Stimulated activated CD8-positive, alpha-beta memory T cell treated with anti-CD3 and anti-CD28 coated beads, Interleukin-15, amount 100 ng/mL, for 1 hour (primary cell): ENCODE results near the gene MAPKAPK5.
"Not testable (repeated sequence)": the region's sequence is repeated elsewhere in the genome, so short reads cannot be mapped to it uniquely, and the experiment has no call there.

ENCODE experiments used
- DNase-seq: peaks from one replicate; pipeline ENCODE4 v3.0.0-alpha.2; 2020; ENCODE audit warnings: low read depth

The MAPKAPK5 gene

GRCh38 chr12:111886662-111887545 lies 44.9 kb downstream of the MAPKAPK5 start:
- DNase-seq, result no peak

DNA sequence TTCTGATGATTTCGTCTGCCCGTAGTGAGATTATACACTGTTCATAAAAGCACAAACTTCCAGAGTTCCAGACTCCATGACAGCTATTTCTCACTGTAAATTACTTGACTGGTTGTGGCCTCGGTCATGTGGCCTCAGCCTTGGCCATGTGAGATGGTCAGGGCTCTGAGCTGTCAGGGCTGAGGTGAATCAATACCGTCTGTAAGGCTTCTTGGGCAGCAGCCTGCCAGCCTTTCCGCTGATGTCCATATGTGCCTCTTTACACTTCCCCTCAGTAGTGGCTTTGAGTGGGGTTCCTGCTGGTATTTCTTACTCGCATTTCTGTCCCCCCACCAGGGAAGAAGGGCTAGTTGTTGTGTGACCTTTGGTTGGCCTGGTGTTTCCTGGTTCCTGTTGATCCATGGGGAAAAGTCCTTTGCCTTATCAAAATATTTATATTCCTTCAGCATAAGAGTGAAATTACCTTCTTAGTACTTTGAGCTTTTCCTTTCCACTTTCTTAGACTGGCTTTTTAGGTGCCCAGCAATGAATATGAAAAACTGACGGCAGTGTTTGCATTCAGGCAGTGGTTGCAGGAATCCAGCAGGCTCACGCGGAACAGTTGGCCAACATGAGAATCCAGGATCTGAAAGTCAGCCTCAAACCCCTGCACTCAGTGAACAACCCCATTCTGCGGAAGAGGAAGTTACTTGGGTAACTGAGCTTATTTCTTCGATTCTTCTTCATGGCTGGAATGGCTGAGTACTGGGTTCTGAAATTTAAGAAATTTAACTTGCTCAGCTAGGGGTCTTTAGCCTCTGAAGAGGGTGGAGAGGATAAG lies 46.1 kb downstream of the MAPKAPK5 start:
- DNase-seq, result no peak

- no peak for DNase-seq
Measured at GRCh38 chr12:111893287-111893686, 51.3 kb downstream of the MAPKAPK5 start.

DNA sequence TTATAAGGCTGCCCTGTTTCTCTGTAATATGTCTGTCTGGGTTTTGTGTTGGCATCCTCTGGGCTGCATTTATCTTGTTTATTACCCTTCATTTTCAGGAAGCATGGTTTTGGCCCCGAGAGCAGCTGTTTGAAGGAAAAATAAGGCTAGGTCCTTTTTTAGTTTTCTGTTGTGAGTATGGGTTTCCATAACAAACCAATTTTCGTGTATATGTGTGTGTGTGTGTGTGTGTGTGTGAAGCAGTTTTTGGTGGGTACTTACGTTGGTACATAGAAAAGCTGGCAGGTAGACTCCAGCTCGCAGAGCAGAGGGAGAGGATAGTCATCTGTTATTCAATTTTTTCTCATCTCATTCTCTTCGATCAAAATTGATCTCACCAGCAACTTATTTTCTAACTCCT lies 52.5 kb downstream of the MAPKAPK5 start:
- no peak for DNase-seq

GRCh38 chr12:111901182-111901581 lies 59.2 kb downstream of the MAPKAPK5 start:
- no peak for DNase-seq

DNA sequence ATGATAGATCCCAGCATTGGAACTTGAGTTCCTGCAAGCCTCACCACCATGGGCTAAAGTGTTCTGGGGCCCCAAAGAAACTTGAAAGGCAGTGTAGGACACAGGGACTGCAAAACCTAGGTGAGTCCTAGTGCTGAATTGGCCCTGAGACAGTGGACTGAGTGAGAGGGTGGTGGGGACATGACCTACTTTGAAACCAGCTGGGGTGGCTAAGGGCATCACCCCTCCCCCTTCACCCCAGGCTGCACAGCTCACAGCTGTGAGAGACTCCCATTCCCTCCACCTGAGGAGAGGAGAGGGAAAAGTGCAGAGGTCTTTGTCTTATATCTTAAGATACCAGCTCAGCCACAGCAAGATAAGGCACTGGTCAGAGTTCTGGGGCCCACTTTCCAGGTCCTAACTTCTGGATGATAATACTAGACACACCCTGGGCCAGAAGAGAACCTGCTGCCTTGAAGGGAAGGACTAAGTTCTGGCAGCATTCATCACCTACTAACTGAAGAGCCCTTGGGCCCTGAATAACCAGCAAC lies 62.5 kb downstream of the MAPKAPK5 start:
- DNase-seq, result no peak

DNA sequence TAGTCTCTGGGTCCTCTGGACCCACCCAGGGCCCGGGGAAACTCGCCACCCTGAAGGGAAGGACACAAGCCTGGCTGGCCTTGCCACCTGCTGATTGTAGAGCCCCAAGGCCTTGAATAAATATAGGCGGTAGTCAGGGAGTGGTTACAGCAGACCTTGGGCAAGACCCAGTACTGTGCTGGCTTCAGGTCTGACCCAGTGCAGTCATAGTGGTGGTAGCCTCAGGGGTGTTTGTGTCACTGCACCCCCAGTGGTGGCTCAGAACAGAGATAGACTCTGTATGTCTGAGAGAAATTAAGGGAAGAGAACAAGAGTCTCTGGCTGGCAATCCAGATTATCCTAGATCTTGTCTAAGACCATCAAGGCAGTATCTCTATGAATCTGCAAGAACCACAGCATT lies 63.5 kb downstream of the MAPKAPK5 start:
- no peak for DNase-seq

GRCh38 chr12:111907740-111908139 lies 65.7 kb downstream of the MAPKAPK5 start:
- DNase-seq, result no peak

DNA sequence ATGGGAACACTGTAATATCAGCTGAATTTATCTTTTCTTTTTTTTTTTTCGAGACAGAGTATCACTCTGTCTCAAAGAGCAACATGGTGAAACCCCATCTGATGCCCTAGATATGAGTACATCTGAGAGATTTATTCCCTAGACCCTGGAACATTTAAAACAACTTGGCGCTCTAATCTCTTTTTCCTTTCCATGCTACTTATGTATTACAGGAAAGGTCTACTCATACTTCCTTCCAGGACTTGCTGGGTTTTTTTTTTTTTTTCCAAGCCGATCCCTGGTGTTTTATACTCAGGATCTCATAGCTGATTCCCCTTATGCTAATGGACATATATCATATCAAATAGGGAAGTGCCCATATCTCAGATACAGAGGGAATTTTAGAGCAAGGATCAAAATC lies 83.1 kb downstream of the MAPKAPK5 start:
- DNase-seq, result no peak

- no peak for DNase-seq
Measured at GRCh38 chr12:111926631-111927030, 84.6 kb downstream of the MAPKAPK5 start.

DNA sequence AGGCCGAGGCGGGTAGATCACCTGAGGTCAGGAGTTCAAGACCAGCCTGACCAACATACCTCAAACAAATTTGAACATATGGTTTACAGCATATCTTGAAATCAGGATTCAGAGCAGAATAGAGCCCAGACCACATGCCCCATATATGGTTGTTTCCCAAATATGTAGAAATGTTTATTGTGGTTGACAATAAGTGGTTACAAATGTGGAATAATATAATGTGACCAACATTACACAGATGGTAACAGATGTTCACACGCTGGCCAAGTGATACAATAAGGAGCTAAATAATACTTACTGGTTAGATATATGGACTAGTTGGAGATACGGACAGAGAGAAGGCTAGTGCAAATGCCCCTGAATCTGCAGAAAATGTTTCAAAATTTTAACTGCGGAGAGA lies 85.3 kb downstream of the MAPKAPK5 start:
- no peak for DNase-seq

DNA sequence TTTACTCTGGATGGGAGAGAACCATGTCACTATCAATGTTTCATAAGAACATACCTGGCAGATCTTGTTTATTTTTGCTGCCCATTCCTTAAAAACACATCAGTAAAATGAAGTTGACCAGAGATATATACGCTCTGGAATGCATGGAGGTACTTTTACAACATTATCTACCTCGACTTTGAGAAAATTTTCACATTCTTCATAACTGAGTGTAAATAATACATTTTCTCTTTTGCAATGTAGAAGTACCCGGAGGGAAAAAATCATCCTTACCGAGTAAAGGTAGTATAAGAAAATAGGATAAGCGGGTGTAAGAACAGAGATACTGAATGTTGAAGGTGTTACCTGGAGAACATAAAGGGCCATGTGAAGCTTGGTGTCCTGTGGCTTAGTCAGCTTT lies 90.2 kb downstream of the MAPKAPK5 start:
- DNase-seq, result no peak

DNA sequence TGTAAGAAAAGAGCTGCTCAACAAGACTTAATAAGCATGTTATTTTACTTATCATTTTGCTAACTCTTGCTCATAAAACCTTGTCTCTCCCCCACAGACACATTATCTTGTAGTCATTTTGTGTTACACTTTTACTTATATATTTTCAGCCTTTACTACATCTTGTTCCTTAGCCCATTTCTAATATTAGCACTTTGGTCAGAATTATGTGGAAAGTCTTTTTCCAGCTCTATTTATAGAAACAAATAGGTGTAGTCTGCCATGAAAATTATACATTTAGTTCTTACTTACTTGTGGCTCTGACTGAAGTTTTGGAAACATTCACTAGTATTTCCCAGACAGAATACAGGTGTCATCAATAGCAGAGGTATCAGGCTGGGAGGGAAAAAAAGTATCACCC lies 94.8 kb downstream of the MAPKAPK5 start:
- no peak for DNase-seq

- DNase-seq, result no peak
Measured at GRCh38 chr12:111937429-111937828, 95.4 kb downstream of the MAPKAPK5 start.

- no peak for DNase-seq
Measured at GRCh38 chr12:111942557-111942956, 100.5 kb downstream of the MAPKAPK5 start.

GRCh38 chr12:111943929-111944328 lies 101.9 kb downstream of the MAPKAPK5 start:
- no peak for DNase-seq

DNA sequence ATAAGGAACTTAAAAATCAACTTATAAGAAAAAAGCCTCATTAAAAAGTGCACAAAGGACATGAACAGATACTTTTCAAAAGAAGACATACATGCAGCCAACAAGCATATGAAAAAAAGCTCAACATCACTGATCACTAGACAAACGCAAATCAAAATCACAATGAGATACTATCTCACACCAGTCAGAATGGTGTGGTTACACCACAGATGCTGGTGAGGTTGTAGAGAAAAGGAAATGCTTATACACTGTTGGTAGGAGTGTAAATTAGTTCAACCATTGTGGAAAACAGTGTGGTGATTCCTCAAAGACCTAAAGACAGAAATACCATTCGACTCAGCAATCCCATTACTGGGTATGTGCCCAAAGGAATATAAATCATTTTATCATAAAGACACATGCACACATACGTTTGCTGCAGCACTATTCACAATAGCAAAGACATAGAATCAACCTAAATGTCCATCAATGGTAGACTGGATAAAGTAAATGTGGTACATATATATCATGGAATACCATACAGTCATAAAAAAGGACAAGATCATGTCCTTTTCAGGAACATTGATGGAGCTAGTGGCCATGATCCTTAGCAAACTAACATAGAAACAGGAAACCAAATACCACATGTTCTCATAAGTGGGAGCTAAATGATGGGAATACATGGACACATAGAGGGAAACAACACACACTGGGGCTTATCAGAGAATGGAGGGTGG lies 109.1 kb downstream of the MAPKAPK5 start:
- DNase-seq, result not testable (repeated sequence)
